GM19324 (cell line): Measurements from ENCODE around the gene AMBRA1.

Experiments
- ATAC-seq: cut with Tn5 transposase; IDR thresholded peaks from one replicate; pipeline ENCODE4 v1.9.1; 2021; ENCODE audit warnings: mild to moderate bottlenecking, moderate library complexity; ENCODE audit not compliant: unreplicated experiment, low FRiP score

The AMBRA1 gene

DNA sequence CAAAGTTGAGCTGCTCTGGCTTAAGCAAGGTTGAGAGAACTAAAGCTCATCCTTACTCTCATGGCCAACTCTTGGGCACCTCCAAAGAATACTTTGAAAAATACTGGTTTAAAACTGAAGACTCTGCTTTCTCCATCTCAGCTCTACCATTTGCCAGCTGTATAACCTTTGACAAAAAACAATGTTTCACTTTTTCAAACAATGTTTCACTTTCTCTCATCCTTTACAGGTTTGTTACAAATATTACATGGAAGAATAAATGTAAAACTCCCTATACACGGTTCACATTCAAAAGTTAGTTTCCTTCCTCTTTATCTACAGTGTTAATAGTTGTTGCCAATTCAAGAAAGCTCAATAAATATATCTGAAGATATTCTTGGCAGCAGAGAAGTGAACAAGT is 19.2 kb downstream of the AMBRA1 start:
- ATAC-seq: no peak

DNA sequence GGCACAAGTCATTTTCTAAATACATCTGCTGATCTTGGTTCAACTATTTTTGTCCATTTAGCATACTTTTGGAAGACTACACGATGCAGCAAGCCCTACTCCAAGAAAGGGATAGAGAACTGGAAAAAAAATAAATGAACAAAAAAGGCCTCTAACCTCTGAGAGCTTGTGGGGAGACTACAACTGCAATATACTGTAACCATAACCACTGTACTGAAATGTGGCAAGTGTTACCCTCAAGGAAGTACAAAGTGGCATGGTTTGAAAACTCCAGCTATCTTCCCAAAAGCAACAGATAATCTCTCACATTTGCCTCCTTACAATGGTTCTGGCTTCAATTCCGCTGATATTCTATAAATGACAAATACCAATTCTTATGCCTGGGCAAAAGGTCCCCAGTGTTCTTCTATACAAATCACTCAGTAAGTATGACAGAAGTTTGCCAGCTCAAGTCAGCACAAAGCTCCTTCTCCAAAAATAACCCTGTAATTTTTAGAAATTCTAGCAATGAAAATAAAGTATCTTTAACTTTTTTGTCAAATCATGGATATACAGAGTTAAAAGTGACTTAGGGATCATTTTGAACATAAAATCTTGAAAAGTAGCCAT is 22.9 kb downstream of the AMBRA1 start:
- ATAC-seq: no peak

DNA sequence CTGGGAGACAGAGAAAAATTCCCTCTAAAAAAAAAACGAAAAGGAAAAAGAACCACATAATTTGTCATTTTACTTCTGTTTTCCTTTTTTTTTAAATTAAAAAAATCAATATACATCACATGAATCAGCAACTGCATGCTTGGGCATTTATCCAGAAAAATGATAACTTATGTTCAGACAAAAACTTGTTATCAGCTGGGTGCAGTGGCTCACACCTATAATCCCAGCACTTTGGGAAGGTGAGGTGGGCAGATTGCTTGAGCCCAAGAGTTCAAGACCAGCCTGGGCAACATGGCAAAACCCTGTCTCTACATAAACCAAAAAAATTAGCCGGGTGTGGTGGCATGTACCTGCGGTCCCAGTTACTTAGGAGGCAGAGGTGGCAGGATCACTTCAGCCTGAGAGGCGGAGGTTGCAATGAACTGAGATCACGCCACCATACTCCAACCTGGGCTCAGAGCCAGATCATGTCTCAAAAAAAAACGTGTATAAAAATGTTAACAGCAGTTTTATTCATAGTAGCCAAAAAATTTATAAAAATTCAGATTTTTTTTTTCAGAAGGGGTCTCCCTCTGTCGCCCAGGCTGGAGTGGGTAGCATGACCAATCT is 28.5 kb downstream of the AMBRA1 start:
- no peak for ATAC-seq

DNA sequence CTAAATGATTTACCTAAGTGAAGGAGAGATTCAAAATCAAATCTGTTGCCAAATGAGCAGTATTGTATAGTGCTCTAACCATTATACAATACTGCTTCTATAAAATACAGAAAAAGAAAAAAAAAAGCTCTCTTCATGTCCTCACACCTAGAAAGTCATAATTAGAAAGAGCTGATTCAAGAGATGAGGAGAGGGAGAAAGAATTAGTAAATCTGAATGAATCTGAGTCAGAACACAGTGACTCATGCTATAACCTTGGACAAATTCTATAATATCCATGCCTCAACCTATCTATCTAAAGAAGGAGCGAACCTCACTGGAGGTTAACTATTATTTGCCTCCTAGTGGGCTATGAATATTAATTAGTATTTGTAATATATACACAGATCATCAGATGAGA is 29.4 kb downstream of the AMBRA1 start:
- no peak for ATAC-seq

DNA sequence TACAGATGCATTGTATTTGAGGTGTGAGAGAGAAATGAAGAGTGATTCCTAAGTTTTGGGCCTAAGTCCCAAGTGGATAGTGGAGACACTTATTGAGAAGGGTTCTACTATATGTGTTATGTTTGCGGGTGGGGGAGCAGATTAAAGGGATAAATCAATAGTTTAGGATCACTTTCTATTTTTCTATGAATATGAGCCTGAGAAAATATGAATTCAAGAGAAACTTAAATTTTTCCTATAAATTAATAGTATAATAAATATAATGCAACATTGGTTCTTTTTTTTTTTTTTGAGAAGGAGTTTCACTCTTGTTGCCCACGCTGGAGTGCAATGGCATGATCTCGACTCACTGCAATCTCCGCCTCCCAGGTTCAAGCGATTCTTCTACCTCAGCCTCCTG is 31.3 kb downstream of the AMBRA1 start:
- no peak for ATAC-seq

DNA sequence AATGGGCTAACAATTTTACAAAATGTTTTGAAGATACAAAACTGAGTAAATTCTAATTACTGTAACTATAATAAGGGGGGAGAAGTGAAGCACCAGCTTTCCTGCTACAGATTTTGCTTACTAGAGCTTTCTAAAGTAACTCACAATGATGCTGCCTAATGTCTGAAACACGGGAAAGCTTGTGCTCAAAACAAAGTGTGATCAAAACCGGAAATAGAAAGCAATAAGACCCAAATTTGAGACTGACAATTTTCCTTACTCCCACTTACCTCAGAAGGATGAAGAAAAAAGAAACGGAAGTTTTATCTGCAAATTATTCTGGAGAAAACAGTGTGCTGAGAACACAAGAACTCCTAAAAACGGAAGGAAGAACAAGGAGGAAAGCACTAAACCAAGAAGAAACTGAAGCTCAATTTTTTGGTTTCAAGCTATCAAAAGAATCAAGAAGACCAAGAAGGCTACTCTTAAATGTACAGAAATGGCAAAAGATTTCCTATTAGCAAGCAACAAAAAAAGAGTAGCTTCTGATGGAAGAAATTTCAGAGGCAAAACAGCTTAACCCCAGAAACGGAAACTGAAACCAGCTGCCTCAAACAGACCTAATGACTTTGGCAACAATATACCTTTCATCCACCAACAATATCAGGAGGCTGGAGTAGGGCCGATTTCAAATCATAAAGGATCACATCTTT is 33.4 kb downstream of the AMBRA1 start:
- ATAC-seq: peak; percentile 46

DNA sequence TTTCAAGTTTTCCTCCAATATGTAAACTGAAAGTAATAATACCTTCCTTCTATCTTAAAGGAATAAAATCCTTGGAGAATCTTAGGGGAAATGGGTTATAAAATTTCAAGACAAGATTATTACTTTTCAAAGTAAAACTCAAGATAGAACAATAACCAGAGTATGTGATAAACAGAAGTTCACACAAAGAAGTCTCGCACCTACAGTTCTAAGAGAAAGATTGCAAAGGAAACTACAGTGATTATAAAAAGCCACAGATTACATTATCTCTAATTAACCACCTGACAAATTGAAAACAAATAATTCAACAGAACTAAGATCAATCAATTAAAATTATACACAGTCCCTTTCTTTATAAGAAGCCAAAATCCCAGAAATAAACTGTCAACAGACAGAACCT is 34.0 kb downstream of the AMBRA1 start:
- ATAC-seq: no peak

DNA sequence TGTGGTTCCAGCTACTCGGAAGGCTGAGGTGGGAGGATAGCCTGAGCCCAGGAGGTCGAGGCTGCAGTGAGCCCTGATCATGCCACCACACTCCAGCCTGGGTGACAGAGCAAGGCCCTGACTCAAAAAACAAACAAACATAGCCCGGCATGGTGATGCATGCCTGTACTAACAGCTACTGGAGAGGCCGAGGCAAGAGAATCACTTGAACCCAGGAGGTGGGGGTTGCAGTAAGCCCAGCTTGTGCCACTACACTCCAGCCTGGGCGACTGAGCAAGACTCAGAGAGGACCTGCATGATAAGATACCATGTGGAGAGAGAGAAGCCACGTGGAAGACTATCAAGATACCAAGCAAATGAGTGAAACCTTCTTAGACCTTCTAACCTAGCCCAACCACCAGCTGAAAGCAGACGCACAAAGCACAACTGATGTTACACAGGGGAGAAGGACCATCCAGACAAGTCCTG is 36.1 kb downstream of the AMBRA1 start:
- no peak for ATAC-seq

DNA sequence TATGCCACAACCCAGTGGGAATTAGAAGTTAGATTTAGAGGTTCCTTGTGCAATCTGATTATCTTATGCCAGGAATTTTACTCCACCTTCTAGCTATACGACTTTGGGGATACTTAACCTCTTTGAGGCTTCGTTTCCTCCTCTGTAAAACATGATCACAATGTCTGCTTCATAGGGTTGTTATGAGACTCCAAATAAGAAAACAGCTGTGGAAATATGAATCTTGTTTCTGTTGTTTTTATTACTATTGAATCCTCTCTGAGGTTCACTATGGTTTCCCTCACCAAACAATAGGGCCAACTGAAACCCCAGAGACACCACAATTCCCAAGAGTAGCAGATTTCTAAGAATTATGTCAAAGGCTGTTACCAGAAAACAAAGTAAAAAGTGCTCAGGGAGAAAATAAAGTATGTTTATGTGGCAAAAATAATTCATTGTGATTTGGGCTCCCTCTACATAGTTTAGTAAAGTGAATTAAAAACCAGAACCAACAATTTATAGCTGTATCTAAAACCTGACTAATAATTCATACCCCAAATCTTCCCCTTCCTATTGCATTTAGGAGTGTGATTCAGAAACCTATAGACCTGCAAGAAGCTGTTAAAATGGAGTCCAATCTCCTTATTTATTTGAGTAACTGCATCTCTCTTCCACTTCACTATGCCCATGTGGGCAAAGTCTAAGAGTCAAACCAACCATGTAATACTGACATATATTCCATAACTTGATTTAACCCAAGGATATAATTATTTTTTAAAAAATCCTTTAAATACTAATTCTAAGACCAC is 38.4 kb downstream of the AMBRA1 start:
- ATAC-seq: no peak

DNA sequence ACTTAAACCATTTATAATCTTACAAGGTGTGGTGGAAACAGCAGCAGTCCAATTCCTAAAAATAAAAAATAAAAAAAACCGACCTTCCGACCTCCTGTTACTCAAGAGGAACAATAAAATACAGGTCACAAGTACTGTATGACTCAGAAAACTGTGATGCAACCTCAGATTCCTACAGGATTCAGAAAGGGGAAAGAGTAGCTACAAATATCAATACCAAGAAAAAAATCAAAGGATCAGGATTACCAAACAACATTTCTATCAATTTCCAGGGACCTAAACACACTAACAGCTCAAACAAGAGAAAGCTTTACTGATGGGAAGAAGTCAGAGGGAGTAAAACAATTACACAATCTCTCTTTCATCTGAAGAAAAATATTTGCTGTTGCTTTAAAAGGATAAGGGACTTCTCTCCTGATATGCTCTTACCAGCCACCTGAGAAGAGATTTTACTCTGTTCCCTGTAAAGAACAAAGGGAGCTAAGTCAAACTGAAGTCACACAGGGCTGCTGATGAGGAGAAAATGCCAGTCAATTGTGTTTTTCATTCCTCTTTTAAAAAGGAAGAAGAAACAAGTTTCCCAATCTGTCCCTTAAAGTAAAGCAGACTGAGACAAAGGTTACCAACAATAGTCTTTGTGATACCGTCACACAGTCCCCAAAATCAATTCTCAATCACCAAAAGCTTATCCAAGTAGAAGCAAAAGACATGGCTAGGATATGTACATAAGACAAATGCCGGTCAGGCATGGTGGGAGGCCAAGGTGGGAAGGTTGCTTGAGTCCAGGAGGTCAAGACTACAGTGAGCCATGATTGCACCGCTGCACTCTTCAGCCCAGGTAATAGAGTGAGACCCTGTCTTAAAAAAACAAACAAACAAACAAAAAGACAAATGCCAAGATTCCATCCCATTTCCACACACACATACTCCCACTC is 39.3 kb downstream of the AMBRA1 start:
- ATAC-seq: no peak

DNA sequence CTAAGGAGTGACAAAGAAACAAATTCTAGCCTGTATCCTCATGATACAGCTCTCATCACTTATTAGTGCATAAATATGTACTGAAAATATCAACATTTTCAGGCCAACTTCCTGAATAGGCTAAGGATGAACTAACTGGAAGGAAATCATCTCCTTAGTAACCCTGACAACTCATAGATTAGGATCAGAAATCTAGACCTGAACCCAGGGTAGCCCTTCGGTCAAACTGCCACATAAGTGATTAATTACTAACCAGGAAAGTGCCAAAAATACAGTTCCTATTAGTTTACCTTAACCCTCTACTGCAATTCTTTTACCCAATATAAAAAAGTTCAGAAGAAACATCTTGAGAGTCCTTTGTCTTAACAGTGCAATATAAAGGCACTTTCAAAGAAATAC is 40.0 kb downstream of the AMBRA1 start:
- ATAC-seq: no peak

DNA sequence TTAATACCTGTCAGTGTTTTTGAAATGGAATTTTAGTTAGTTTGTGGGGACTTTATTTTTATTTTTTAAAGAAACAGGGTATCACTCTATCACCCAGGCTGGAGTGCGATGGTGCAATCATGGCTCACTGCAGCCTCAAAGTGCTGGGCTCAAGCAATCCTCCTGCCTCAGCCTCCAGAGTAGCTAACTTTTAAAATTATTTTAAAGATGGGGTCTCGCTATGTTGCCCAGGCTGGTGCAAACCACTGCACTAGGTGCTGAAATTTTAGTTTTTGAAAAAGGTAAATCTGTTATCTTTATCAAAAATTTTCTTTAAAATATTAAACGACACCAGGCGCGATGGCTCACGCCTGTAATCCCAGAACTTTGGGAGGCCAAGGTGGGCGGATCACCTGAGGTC is 42.6 kb downstream of the AMBRA1 start:
- no peak for ATAC-seq

DNA sequence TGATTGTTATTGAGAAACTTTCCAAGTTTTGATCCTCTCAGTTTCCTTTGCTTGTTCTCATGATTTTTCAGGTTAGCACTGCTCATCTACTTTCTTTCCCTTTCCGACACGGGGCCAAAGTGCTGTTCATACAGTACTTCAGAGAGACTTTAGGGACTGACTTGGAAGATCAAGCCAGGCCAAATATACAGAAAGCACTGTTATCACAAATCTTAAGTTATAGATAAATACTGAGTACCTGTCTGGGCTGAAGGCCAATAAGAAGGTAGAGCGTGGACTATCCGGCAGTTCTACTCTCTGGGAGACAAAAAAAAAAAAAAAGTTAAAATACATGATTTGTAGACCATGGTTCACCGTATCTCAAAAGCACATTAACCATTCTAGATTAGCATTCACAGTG is 46.2 kb downstream of the AMBRA1 start:
- no peak for ATAC-seq

DNA sequence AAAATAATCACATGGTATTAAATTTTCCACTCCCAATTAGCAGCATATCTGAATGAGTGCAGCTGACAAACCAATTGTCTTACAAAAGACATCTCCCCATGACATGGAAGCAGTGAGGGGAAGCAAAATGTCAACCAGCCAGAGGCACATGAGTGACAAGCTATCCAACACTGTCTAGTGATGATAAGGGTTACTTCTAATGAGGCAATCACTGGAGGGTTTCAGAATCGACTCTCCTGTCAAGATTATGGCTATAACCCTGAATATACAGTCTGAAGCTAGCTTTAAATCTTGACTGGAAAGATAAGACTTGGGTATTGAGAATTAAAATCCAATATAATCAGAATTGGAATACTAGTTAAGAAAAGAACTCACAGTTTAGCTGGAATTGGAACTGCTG is 50.3 kb downstream of the AMBRA1 start:
- no peak for ATAC-seq

DNA sequence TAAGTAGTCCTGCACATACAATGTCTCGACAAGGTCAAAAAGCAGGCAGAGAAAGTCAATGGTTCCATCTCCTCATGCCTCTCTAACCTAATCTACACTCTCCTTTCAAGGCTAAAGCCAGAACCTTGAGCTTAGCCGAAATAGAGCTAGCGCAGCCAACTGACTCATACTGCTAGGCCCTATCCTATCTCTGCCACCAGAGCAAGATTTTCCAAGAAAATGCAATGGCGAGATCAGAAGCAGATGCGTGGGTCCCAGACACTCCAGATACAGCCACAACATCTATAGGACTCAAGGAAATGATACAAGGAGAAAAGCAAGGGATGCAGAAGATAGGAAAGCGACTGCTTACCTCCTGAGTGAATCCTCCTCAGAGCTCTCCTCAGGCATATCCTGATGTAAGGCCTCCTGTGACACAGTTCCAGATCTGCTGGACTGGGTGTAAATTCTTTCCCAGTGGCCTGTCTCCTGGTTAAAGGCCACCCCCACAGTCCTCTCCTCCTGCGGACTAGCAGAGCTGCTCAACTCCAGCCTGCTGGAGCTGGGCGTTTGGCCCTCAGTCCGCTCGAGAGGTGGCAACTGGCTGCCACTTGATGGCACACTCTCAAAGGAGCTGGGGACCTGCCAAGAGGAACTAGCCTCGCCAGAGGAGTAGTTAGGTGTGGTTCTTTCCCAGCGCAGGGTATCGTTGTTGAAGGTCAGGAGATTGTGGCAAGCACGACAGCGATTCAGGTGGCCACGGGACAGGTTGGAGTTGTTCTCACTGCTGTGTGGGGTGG is 52.0 kb downstream of the AMBRA1 start:
- no peak for ATAC-seq

DNA sequence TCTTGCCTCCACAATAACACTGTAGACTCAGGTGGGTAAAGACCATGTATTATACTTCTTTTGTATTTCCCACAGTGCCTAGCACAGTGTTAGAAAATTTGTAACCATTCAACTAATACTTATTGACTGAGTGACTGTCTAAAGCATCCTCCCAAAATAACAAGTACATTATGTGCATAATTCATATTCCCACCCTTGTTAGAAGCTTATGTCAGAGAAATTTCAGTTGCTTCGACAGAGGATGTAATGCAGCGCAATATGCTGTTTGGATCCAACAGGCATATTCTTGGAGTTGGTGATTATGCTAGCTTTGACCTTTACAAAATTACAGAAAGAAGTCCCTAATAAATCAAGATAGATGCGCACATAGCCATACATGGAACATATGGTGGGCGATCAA is 53.0 kb downstream of the AMBRA1 start:
- no peak for ATAC-seq

DNA sequence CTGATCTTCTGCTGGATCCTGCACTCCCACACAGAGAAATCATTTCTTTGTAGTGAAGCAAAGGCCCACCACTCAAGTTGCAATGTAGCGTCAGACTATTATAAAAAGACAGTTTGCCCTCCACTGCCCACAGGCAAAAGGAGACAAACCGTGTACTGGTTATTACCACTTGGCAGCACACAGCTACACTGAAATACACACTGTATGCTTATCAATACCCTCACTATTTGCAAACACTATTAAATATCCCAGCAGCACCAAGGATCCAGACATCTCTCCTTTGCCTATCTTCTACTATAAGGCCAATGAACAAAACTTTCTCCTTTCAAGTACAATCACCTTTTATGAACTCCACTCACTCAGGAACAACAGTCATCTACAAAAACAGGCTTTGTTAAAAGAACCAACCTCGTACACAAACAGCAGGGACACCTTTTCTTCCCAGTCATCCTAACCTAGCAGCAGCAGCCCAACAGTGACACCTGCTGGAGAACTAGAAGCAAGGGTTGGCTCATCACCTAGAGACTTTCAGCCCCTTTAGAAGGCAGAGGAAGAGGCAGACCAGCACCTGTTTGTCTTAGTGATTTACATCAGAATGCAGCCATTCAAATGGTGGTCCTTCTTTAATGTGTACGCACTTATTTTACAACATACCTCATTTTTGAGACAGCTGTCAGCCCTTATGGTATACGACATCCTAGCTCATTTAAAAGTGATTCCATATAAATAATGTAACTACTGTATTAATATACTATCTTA is 56.1 kb downstream of the AMBRA1 start:
- ATAC-seq: no peak

DNA sequence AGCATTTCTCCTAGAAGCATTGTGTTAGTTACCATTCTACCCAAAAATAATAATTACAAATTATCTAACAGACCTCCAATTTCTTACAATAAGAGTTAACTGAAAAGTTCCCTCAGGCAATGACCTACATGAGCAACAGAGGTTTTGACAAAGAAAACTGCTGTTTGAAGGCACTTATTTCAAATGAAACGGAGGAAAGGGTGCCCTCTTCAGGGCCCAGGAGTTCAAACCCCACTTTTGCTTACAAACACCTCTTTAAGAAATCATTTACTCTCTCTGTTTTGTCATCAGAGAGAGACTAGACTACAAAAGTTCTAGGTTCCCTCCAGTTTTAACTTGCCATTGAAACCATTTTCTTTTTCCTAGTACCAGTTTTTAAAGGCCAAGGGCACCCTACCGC is 56.7 kb downstream of the AMBRA1 start:
- ATAC-seq: no peak

DNA sequence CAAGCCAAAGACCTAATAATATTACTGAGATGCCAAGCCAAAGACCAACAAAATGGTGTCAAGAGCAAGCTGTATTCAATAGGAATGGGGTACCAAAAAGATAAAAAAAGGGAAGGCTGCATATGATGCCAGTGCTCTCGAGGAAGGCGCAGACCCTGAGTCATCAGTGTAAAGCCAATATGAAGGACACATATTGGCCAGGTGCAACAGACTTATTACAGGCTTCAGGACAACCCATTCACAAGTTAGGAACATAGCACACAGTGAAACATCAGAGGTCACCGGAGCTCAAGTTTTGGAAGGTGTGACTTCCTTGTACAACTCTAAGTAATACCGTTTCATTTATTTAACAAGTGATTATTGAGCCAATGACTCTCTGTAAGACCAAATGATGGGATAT is 58.1 kb downstream of the AMBRA1 start:
- no peak for ATAC-seq
